ENCODE results near the gene PLEKHG2.

Gene PLEKHG2

DNA sequence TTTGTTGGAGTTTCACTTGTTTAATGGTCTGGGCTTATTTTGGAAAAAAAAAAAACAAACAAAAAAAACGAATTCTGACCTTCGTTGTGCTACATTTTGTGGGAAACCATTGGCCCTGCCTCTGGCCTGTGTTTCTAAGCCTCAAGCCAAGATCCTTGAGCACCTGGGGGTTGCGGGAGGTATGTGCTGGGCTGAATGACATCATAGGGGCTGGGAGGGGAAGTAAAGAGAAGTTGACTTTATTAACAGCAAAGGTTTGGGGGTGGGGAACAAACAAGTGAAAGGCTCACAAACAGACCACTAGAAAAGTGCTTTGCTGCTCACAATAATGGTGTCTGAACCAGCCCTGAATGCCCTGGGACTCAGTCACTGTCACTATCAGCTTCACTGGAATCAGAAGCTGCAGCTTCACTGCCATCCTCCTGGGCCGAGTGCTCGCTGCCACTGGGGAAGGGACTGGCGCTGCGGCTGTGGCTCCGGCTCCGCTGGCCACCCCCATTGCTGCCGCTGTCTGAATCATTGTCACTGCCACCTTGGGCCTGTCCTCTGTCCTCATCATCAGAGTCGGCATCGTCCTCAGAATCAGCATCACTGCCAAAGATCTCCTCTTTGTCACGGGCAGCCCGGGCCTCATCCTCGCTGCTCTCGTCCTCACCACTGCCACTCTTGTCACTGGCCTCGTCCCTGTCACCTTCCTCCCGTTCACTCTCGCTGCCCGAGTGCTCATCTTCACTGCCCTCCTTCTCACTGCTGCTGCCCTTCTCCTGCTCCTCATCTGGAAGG is 26.6 kb upstream of the PLEKHG2 start:
- DNase-seq = no peak

DNA sequence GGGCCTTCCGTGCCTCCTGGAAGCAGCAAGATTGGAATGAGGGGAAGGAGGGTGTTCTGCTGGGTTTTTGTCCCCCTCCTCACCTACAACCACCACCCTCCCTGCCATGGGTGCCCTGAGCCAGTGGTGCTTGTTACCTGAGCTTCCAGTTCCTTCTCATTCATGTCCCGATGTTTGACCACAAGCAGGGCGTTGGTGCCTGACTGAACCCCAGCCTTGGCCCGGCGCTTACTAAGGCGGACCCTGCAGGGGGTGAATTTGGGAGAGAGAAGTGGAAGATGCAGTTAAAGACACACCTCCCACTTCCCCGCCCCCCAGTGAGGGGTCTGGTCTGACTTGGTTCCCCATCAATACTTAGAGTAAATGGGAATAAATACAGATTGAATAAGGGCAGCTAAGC is 25.9 kb upstream of the PLEKHG2 start:
- DNase-seq = no peak

DNA sequence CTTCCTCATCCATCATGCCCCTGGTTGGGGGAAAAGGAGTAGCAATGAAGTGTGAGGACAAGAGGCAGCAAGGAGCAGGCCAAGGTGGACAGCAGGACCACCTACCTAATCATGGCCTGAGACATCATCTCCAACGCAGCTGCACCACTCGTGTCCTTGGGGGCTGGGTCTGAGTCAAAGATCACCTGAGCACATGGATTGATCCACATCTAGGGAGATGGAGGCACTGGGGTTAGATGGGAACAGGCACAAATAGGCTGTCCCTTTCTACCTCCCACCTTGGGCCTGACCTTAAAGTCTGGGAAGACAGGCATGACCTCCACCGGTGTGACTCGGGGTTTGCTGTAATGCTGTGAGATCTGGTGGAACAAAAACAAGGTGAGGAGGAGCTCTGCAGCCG is 23.8 kb upstream of the PLEKHG2 start:
- no peak for DNase-seq

DNA sequence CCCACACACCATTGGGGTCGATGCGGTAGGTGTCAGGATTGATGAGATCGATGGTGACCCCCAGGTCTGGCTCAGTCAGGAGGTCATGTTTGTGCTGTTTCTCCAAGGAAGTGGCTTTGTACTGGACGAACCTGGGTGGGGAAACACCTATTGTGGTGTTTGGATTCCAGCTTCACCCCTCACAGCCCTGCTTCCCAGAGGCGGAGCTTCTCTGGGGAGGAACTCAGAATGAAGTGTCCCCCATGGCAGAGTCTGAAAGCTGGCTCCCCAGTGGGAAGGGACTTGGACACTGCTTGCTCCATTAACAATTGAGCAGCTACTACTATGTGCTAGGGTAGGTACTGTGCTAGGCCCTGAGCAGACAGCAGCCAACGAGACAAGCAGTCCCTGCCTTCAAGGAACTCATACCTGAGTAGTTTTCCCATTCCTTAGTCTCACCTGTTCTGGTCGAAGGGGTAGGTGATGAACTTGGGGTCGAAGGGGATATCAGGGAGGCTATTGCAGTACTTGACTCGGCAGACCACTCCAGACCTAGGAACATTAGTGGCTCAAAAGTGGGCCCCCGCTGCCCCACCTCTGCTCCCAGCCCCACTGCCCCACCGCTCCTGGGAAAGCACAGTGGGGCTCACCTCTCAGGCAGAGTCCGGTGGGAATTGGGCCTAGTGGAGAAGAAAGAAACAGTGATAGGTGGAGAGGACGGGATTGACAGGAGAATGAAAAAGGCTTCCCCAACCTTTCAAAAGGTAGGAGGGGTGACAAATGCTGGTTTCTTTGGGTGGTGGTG is 22.6 kb upstream of the PLEKHG2 start:
- no peak for DNase-seq

DNA sequence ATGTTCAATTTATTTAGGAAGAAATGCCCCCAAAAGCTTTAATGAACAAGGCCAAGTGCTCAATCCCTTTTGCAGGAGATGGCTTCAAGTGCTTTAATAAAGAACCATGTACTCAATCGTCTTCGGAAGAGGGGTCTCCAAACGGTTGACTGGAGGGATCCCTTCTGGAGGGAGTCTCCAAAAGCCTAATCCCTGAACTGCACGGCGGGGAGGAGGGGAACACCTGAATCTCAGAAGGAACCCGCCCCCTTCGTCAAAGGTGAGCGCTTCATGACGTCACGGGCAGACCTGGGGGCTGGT is 22.1 kb upstream of the PLEKHG2 start:
- DNase-seq = peak in 1 of 2 donors; percentile 13

DNA sequence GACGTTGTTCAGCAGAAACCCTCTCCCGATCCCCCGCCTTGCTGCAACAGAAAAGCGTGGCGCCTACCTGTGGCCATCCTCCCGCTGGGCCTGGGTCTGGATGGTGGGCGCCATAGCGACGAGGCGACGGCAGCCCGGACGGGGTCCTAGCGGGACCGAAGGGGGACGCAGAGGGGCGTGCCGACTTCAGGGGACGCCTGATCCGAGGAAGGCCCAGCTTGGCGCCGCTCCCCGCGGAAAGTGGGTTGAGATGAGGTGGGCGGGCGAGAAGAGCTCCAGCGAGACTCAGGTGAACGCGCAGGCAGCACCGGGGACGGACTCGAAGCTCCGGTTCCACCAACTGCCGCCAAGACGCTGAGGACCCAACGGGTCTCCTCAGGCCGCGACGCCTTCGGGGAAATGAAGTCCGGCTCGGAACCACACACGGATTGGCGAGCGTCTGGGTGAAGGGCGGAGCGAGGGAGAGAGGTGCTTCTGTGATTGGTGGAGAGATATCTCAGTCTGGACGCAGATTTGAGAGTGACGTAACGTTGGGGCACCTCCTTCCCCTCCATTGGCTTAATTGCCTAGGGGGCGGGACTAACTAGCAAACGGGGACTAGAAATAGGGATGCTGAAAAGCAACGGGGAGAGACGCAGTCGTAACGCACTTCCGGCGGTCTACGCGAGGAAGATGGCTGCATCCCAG is 21.6 kb upstream of the PLEKHG2 start, which contains the start of the genes MED29 and PAF1:
TSS of gene MED29 (plus strand) at position 628 of the 687 bp plus-strand sequence. CDS start at position 673, 45 bp downstream.
TSS of gene PAF1 (minus strand) at position 356 of the 687 bp plus-strand sequence. CDS start at position 114, 242 bp downstream.
- DNase-seq = peak; percentile 98 to 99

DNA sequence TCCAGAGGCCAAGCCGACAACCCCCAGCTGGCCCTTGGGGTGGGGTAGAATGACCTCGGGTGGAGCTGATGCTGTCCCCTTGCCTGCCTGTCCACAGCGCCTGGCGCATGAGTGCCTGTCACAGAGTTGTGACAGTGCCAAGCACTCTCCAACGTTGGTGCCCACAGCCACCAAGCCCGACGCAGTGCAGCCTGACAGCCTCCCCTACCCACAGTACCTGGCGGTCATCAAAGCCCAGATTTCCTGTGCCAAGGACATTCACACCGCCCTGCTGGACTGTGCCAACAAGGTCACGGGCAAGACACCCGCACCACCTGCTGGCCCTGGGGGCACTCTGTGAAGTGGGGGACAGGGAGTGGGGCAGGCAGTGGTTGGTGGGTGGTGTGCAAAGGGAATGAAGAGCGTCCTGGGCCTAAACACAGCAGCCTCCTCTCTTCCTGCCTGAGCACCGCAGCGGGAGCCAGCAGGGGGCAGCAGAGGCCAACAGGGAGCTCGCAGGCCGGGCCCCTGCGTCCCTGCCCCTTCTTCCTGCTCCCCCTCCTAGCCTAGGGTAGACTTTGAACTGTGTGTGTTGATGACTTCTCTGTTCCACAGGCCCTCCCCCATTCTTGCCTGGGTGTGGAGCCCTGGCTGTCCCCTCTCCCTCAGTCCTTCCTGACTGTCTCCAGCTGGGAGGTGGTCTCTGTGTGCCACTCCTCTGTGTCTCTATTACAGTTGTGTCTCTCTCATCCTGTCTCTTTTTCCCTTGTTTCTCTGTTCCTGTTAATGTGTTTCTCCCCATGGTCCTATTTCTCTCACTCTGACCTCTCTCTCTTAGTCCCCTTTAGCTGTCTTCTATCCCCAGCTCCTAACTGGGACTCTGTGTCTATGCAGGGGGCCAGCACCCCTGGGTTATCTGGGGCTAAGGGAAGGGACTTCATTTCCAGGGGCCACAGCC is 14.8 kb upstream of the PLEKHG2 start:
- DNase-seq = peak; percentile 77 to 97

DNA sequence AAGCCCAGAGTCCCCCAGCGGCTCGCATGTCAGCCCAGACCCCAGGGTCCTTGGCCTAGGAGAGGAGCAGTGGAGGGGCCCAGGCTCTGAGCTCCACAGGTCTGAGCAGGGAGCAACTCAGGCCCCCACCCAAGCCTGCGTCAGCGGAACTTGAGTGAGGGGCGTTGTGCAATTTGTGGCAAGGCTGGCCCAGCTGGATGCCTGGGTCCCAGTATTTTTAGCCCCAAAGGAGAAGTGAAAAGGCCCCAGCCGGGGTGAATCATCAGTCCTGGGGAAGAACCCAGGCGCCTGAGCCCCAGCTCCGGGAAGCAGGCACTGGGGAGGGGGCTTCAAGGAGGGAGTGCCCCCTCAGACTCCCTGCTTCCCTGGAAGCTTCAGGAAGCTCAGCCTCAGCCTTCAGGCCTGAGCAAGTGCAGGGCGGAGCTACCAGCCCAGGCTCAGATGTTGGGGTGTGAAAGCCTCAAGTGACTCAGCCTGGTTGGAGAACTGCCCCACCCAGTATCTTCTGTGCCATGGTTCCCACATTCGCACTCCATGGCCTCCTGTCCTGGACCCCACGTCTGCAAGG is 14.1 kb upstream of the PLEKHG2 start:
- peak; percentile 81 to 84 for DNase-seq

DNA sequence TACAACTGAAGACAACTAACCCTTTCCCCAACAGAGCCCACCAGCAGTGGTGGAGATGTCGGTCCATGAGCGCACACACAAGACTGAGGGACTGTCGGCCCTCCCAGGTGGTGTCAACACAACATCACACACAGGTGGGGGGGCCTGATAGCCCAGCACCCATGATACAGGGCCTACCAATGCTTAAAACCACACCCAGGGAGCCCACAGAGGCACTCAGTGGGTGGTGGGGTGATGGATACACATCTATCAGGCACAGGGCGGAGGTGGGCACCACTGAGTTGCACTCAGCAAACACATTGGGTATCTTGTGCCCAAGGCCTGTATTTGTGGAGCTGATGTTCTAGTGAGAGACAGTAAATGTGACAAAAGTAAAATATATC is 12.8 kb upstream of the PLEKHG2 start:
- DNase-seq = no peak

DNA sequence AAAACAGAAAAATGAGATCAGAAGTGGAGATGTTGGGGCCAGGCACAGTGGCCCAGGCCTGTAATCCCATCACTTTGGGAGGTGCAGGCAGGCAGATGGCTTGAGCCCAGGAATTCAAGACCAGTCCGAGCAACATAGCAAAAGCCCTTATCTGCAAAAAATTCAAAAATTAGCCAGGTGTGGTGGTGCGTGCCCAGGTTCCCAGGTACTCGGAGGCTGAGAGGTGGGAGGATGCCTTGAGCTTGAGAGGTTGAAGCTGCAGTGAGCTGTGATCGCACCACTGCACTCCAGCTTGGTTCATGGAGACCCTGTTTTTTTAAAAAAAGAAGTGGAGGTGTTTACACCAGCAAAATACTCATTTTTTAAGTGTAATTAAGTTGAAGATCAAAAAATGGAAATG is 12.4 kb upstream of the PLEKHG2 start:
- no peak for DNase-seq

DNA sequence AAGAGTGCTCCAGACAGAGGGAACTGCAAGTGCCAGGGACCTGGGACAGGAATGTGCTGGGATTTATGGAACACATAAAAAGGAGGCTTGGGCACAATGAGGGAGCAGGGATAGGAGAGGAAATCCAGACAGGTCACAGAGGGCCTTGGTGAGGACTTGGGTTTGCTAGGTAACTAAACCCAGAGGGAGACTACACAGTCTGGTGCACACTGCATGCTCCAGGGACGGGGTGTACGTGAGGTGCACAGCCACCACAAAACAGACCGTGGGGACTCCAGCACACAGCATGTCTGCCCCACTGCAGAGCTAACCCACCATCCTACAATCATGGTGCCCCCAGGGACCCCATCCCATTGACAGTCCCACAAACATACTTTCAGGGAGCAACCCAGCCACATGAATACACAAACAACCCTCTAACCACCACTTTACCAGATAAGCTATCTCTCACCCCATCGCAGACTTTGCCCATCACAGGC is 11.4 kb upstream of the PLEKHG2 start:
- DNase-seq = no peak

DNA sequence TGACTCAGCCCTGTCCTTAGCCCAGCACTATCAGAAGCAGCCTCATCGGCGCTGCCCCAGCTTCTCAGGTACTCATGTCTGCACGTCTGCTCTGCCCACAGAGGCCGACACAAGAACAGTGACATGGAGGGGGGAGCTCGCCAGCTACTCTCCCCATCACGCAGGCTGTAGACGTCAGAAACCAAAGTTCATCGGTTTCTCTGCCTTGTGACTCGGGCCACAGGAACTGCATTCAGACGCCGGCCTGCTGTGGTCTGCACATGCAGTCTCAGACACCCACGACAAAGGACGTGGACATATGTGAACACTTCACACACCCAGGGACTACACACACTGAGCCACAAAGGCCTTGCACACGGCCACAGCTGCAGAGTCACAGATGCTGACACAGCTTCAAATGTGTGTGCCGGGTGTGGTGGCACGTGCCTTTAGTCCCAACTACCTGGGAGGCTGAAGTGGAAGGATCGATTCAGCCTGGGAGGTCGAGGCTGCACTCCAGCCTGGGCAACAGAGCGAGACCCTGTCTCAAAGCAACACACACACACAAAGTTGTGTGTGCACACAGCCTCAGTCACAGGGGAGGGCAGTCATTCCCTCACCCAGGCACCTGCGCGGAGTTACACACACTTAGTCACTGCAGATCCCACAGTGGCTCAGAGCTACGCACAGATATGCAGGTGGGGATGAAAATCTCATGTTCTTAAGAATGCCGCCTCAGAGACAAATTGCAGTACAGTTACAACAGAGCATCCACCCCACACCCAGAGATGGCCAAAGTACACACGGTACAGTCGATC is 10.7 kb upstream of the PLEKHG2 start:
- DNase-seq = peak; percentile 19 to 60

DNA sequence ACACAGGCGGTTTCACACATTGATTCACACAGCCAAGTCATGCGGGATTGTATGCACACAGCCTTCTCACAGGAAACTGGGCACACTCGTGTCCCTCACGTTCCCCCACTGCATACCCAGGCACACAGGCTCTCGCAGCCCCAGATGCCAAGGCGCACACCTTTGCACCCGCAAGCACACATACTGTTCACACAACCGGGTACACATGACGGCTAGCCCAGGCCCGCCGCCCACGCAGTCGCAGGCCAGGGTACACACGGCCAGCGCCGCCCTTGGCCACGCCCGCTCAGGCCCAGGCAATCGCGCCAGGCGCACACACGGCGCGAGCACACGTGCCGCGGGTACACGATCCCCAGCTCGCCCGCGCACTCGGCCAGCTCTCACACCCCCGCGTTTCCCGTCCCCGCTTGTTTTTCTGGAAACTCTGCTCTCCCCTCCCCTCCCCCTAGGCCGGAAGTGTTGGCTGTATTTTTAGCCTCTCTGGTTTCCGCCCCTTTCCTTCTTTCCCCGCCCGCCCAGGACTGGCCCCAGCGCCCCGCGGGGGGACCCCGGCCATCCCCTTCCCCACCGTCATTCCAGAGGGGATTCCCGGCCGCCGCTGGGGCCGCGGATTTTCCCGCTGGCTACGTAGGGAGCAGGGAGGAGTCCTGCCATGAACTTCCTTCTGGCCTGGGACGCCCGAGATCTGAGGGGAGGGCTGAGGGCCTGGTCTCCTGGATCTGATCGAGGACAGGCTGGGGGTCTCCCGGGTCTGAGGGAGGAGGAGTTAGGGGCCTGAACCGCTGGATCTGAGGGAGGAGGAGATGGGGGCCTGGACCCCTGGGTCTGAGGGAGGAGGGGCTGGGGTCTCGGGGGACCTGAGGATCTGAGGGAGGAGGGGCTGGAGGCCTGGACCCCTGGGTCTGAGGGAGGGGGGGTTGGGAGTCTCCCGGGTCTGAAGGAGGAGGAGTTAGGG is 9.8 kb upstream of the PLEKHG2 start:
- DNase-seq = peak; percentile 92 to 93

DNA sequence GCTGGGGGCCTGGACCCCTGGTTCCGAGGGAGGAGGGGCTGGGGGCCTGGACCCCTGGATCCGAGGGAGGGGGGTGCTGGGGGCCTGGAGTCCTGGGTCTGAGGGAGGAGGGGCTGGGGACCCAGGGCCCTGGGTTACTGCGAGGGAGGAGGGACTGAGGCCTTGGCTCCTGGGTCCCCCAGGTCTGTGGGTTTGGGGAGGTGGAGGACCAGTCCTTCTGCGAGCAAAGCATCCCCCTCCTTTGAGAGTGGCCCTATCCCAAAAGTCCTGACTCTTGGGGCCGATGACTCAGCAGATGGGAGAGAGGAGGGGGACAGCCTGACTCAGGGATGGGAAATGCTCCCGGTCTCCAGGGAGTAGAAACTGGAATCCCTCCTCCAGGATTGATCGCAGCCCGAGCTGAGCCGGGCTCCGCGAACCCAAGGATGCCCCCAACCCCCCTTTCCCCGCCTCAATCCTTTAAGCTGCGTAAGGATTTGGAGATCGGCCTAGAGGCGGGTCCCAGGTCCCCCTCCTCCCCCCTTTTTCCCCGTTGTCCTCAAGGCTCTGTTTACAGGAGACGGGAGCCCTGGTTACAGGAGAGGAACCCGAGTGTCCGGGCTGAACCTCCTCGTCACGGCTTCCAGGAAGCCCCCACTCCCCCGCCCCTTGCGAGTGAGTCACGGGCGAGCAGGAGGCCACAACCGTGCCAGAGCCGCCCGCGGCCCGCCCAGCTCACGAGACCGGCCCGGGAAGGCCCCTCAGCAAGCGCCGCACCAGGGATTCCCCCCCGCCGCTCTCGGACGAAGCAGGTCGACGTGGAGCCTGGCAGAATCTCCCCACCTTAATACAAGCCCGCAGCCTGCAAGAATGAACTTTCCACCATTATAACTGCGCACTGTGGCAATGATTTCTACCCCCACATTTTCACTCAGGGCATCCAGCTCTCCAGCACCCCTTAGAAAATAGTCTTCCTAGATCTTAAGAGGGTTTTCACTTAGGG is 8.8 kb upstream of the PLEKHG2 start:
- DNase-seq = peak; percentile 81 to 88

DNA sequence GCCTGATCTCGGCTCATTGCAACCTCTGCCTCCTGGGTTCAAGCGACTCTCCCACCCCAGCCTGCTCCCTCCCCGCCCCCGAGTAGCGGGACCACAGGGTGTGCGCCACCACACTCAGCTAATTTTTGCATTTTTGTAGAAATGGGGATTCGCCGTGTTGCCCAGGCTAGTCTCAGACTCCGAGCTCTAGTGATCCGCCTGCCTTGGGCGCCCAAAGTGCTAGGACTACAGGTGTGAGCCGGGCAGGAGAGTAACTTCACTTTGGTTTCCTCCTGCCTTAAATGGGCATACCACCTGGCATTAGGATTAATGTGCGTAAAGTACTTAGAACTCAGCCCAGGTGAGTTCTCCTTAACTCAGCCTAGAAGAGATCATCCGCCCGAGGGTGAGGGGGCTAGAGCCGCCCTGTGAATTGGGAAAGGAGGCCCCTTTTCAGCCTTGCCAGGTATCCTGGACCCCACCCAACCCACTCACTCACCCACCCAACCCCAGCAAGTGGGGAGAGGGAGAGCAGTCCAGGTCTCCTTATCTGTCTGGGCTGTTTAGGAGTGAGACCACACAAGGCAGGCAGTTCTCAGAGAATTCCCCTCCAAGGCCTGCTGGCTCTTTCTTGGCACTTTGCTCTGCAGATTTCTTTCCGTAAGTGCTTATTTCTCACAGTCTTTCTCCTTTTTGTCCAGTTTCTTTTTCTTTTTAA is 7.1 kb upstream of the PLEKHG2 start:
- no peak for DNase-seq

DNA sequence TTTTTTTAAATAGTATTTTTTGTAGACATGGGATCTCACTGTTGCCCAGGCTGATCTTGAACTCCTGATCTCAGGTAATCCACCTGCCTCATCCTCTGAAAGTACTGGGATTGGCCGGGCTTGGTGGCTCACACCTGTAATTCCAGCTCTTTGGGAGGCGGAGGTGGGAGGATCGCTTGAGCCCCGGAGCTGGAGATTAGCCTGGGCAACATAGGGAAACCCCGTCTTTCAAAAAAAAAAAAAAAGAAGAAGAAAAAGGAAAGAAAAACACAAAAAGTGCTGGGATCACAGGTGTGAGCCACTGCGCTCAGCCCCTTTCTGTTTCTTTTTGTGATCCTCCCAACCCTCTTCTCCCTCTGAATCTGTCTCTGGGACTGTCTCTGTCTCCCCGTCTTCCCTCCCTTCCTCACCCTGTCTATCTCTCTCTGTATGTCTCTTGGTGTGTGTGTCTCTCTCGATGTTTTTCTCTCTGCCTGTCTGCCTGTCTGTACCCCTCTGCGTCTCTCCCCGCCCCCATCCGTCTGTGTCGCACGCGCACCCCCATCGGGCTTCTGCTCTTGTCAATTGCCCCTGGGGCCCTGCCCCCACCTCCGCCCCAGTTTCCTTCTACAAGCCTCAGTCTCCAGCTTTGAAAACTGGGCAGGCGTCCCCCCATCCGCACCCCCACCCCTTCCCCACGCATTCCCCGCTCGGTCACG is 6.4 kb upstream of the PLEKHG2 start:
- no peak for DNase-seq
